Measurements from ENCODE around the gene OSBPL8. TPM values are rescaled to one million over a fixed set of nuclear protein-coding genes. Genes with fewer than 3 reads are reported as not detected.

OSBPL8 gene
- total and polyA plus RNA-seq, 2 of the 8 experiments (the other 6 are each of a cell fraction or from before 2014, with no cell fraction given) = 10.9 to 81.1 TPM

DNA sequence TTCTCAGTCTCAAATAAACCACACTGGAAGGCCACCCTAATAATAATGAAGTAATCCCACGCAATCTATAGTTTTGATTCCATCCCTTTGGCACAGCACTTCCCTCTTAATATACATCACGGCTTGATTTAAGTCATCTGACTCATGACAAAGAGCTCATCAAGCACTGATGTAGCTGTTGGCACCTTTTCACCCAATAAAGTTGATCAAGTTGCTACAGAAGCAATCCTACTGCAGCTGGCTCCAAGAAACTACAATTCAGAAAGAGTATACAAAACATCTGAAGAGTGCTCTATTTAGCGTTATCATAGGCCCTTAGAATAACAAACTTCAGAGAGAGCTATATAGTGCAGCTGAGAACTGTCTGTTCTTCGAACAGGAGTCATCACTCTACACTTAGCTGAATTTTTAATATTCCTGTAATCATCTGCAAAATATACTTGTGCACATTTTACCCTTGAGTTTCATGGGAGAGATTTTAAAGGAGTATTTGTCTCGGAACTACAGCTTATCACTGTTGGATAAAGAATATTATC is 94.9 kb downstream of the OSBPL8 start (continued):
- TF ChIP-seq, protein P1, sequence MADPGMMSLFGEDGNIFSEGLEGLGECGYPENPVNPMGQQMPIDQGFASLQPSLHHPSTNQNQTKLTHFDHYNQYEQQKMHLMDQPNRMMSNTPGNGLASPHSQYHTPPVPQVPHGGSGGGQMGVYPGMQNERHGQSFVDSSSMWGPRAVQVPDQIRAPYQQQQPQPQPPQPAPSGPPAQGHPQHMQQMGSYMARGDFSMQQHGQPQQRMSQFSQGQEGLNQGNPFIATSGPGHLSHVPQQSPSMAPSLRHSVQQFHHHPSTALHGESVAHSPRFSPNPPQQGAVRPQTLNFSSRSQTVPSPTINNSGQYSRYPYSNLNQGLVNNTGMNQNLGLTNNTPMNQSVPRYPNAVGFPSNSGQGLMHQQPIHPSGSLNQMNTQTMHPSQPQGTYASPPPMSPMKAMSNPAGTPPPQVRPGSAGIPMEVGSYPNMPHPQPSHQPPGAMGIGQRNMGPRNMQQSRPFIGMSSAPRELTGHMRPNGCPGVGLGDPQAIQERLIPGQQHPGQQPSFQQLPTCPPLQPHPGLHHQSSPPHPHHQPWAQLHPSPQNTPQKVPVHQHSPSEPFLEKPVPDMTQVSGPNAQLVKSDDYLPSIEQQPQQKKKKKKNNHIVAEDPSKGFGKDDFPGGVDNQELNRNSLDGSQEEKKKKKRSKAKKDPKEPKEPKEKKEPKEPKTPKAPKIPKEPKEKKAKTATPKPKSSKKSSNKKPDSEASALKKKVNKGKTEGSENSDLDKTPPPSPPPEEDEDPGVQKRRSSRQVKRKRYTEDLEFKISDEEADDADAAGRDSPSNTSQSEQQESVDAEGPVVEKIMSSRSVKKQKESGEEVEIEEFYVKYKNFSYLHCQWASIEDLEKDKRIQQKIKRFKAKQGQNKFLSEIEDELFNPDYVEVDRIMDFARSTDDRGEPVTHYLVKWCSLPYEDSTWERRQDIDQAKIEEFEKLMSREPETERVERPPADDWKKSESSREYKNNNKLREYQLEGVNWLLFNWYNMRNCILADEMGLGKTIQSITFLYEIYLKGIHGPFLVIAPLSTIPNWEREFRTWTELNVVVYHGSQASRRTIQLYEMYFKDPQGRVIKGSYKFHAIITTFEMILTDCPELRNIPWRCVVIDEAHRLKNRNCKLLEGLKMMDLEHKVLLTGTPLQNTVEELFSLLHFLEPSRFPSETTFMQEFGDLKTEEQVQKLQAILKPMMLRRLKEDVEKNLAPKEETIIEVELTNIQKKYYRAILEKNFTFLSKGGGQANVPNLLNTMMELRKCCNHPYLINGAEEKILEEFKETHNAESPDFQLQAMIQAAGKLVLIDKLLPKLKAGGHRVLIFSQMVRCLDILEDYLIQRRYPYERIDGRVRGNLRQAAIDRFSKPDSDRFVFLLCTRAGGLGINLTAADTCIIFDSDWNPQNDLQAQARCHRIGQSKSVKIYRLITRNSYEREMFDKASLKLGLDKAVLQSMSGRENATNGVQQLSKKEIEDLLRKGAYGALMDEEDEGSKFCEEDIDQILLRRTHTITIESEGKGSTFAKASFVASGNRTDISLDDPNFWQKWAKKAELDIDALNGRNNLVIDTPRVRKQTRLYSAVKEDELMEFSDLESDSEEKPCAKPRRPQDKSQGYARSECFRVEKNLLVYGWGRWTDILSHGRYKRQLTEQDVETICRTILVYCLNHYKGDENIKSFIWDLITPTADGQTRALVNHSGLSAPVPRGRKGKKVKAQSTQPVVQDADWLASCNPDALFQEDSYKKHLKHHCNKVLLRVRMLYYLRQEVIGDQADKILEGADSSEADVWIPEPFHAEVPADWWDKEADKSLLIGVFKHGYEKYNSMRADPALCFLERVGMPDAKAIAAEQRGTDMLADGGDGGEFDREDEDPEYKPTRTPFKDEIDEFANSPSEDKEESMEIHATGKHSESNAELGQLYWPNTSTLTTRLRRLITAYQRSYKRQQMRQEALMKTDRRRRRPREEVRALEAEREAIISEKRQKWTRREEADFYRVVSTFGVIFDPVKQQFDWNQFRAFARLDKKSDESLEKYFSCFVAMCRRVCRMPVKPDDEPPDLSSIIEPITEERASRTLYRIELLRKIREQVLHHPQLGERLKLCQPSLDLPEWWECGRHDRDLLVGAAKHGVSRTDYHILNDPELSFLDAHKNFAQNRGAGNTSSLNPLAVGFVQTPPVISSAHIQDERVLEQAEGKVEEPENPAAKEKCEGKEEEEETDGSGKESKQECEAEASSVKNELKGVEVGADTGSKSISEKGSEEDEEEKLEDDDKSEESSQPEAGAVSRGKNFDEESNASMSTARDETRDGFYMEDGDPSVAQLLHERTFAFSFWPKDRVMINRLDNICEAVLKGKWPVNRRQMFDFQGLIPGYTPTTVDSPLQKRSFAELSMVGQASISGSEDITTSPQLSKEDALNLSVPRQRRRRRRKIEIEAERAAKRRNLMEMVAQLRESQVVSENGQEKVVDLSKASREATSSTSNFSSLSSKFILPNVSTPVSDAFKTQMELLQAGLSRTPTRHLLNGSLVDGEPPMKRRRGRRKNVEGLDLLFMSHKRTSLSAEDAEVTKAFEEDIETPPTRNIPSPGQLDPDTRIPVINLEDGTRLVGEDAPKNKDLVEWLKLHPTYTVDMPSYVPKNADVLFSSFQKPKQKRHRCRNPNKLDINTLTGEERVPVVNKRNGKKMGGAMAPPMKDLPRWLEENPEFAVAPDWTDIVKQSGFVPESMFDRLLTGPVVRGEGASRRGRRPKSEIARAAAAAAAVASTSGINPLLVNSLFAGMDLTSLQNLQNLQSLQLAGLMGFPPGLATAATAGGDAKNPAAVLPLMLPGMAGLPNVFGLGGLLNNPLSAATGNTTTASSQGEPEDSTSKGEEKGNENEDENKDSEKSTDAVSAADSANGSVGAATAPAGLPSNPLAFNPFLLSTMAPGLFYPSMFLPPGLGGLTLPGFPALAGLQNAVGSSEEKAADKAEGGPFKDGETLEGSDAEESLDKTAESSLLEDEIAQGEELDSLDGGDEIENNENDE (IDR thresholded peaks at IDR 0.05; ENCODE audit: insufficient replicate concordance, low read length) = no peak
- TF ChIP-seq GTF2F1 (IDR thresholded peaks at IDR 0.05; ENCODE audit: borderline replicate concordance, low read depth, low read length) = no peak
- no peak for TF ChIP-seq KDM1A (IDR thresholded peaks at IDR 0.05; ENCODE audit: borderline replicate concordance, low read length)
- no peak for TF ChIP-seq GABPA (IDR thresholded peaks at IDR 0.05; ENCODE audit: borderline replicate concordance, insufficient read depth, low read length)
- TF ChIP-seq EP300 (IDR thresholded peaks at IDR 0.05; ENCODE audit: borderline replicate concordance in 1 of 2, low read depth in 2 of 2, low read length in 2 of 2) = no peak

All from H1 (cell line).